ENCODE data around the gene PGLYRP3.

DNA sequence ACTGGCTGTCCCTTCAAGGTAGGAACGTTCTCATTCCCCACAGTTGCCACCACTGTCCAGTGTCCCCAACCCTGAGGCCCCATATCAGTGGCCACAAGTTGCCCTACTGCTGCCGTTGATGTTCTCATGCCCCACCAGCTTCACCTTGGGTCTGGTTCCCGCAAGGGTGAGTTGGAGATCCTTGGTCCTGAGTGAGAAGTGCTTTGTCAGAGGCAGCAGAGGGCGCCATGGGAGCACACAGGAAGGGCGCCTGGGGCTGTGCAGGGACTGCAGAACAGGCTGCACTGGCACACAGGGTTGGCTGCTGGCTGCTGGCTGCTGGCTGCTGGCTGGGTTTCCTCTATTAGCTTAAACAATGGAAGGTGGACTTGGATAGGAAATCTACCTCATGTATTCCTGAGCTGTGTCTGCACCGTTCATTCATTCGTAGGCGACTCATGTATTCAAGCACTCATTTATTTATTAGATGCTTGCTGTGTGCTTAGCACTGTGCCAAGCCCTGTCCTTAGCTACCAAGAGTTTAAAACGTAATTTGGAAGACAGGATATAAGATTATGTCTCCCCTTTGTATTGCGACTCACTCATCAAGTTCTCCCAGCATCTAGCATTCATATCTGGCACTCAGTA is 42.8 kb upstream of the PGLYRP3 start:
- TF ChIP-seq, protein P1, sequence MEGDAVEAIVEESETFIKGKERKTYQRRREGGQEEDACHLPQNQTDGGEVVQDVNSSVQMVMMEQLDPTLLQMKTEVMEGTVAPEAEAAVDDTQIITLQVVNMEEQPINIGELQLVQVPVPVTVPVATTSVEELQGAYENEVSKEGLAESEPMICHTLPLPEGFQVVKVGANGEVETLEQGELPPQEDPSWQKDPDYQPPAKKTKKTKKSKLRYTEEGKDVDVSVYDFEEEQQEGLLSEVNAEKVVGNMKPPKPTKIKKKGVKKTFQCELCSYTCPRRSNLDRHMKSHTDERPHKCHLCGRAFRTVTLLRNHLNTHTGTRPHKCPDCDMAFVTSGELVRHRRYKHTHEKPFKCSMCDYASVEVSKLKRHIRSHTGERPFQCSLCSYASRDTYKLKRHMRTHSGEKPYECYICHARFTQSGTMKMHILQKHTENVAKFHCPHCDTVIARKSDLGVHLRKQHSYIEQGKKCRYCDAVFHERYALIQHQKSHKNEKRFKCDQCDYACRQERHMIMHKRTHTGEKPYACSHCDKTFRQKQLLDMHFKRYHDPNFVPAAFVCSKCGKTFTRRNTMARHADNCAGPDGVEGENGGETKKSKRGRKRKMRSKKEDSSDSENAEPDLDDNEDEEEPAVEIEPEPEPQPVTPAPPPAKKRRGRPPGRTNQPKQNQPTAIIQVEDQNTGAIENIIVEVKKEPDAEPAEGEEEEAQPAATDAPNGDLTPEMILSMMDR (IDR thresholded peaks at IDR 0.05): peak in 2 of 5 experiments; percentile 23 to 34
- TF ChIP-seq POLR2A (IDR thresholded peaks at IDR 0.05): no peak
- TF ChIP-seq EP300 (IDR thresholded peaks at IDR 0.05): no peak

Measured in tibial nerve (tissue), 4 donors.